ENCODE data around the gene TMEM134. TPM values are rescaled to one million over a fixed set of nuclear protein-coding genes. Genes with fewer than 3 reads are reported as not detected.

The TMEM134 gene
- total and polyA plus RNA-seq, 2 donors (not counting 3 experiments of a cell fraction or from before 2014, with no cell fraction given), result 33.4 to 207 TPM

- peaks cover 11% of the 10 kb centered on the region for H3K79me2 ChIP-seq (ENCODE audit: control insufficient read depth, insufficient read depth, low read length)
- H3K9me1 ChIP-seq (replicated peaks; ENCODE audit: control insufficient read depth, extremely low read depth, insufficient read depth, low read length), result no peaks in the 10 kb centered on the region
- H3K9me3 ChIP-seq (replicated peaks; ENCODE audit: control insufficient read depth, insufficient read depth, low read length), result no peaks in the 10 kb centered on the region
- ChIA-PET POLR2A (interaction anchor here (0.5 kb wide), 1 partner anchor 17 kb away, joined by 3 read pairs; no protein-coding TSS in a partner anchor), CTCF (no interaction called here)
- intact Hi-C loops (cut with micrococcal nuclease), result no loop called here
- no peak overlapping the region for H3K9ac ChIP-seq (replicated peaks; ENCODE audit: extremely low read depth, insufficient read depth, low read length)
- H2AFZ ChIP-seq (ENCODE audit: low read depth, low read length), result no peak overlapping the region
- peaks cover 0 to 23% of the 10 kb centered on the region in 2 experiments for H3K36me3 ChIP-seq (ENCODE audit: control insufficient read depth in 2 of 2, extremely low read depth in 1 of 2, insufficient read depth in 2 of 2, low read length in 2 of 2)
- FAIRE-seq (no peak), DNase-seq (ENCODE audit: low read depth, low spot score) (no peak)
- H3K27me3 ChIP-seq (ENCODE audit: control insufficient read depth in 2 of 2, insufficient read depth in 2 of 2, low read length in 2 of 2), result no peaks in the 10 kb centered on the region
- no peaks in the 10 kb centered on the region for H4K20me1 ChIP-seq (replicated peaks; ENCODE audit: control insufficient read depth, extremely low read depth, insufficient read depth, low read length)
- peaks cover 6% of the 10 kb centered on the region for H3K4me1 ChIP-seq (ENCODE audit: control insufficient read depth, extremely low read depth, insufficient read depth, low read length)
- TF ChIP-seq FOS (IDR thresholded peaks at IDR 0.05; ENCODE audit: borderline replicate concordance, insufficient read depth, low read length), result no peak
- no peak for TF ChIP-seq POLR2A (IDR thresholded peaks at IDR 0.05; ENCODE audit: low read depth, low read length)
- no peak for TF ChIP-seq POLR2AphosphoS5 (IDR thresholded peaks at IDR 0.05; ENCODE audit: insufficient read depth, low read depth, low read length)
- TF ChIP-seq CTCF (IDR thresholded peaks at IDR 0.05; ENCODE audit: extremely low read depth in 1 of 2, insufficient read depth in 1 of 2, low read depth in 1 of 2, low read length in 2 of 2), result no peak
- no peak for TF ChIP-seq JUN (IDR thresholded peaks at IDR 0.05; ENCODE audit: borderline replicate concordance, insufficient read depth, insufficient read length, low read depth)
- no peak for TF ChIP-seq MAX (IDR thresholded peaks at IDR 0.05; ENCODE audit: insufficient read depth, insufficient read length)
- no peak for TF ChIP-seq GATA2 (IDR thresholded peaks at IDR 0.05; ENCODE audit: insufficient read depth, insufficient read length, low read depth, low read length)
- no peak for TF ChIP-seq MYC (IDR thresholded peaks at IDR 0.05; ENCODE audit: low read depth, low read length)
- TF ChIP-seq EZH2 (IDR thresholded peaks at IDR 0.05; ENCODE audit: borderline replicate concordance, low read depth, low read length, severe bottlenecking), result no peak
- H3K27ac ChIP-seq (ENCODE audit: insufficient read depth, low read depth, low read length), result no peak overlapping the region
- BruUV-seq (replicated peaks), result no TSS peak
- dilution Hi-C loops (cut with MboI; ENCODE audit: extremely low pct_ligation_motif_present, low sequenced_read_pairs), result no loop called here
- H3K4me2 ChIP-seq (ENCODE audit: insufficient read depth, low read length), result no peak overlapping the region
- no peak overlapping the region for H3K4me3 ChIP-seq (replicated peaks in 1 of 3; ENCODE audit: insufficient read depth in 1 of 3, low read depth in 1 of 3, low read length in 3 of 3)
These were observed 27.9 kb downstream of the TMEM134 start for GRCh38 chr11:67441098-67441563.
